Measurements from ENCODE around the gene PRELP. TPM values are rescaled to one million over a fixed set of nuclear protein-coding genes. Genes with fewer than 3 reads are reported as not detected.

PRELP gene
- total RNA-seq, 6 experiments from 2014 or later = 3.8 to 10.8 (median 5.4) TPM

GRCh38 chr1:203508463-203509073 is 33.0 kb downstream of the PRELP start:
- 69% methylated on average over 7 of the region's 10 CpGs for WGBS (ENCODE audit: insufficient coverage, low coverage, low lambda C conversion rate, missing lambda C conversion rate)
- no peaks in the 10 kb centered on the region for H3K27me3 ChIP-seq
- H3K27ac ChIP-seq = no peak overlapping the region

GRCh38 chr1:203509135-203509534 is 33.5 kb downstream of the PRELP start:
- Histone ChIP-seq H3K27me3 (no peaks in the 10 kb centered on the region), H3K27ac (no peak overlapping the region), H3K9me3 (no peaks in the 10 kb centered on the region), H3K4me3 (no peak overlapping the region), H3K36me3 (no peaks in the 10 kb centered on the region), H3K4me1 (no peaks in the 10 kb centered on the region)
- TF ChIP-seq, protein P1, sequence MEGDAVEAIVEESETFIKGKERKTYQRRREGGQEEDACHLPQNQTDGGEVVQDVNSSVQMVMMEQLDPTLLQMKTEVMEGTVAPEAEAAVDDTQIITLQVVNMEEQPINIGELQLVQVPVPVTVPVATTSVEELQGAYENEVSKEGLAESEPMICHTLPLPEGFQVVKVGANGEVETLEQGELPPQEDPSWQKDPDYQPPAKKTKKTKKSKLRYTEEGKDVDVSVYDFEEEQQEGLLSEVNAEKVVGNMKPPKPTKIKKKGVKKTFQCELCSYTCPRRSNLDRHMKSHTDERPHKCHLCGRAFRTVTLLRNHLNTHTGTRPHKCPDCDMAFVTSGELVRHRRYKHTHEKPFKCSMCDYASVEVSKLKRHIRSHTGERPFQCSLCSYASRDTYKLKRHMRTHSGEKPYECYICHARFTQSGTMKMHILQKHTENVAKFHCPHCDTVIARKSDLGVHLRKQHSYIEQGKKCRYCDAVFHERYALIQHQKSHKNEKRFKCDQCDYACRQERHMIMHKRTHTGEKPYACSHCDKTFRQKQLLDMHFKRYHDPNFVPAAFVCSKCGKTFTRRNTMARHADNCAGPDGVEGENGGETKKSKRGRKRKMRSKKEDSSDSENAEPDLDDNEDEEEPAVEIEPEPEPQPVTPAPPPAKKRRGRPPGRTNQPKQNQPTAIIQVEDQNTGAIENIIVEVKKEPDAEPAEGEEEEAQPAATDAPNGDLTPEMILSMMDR (IDR thresholded peaks at IDR 0.05) = no peak
- no peak for TF ChIP-seq POLR2A (IDR thresholded peaks at IDR 0.05)
- WGBS (ENCODE audit: insufficient coverage, low coverage, low lambda C conversion rate, missing lambda C conversion rate) = 100% methylated on average over 1 of the region's 1 CpG
- intact Hi-C loops (cut with DNase I) = loop anchor here in 1 of 2 donors (5.0 kb wide), 1 partner anchor 193 kb away; no protein-coding TSS in a partner anchor
- DNase-seq (no peak), ATAC-seq (no peak)

More at GRCh38 chr1:203508463-203509073, 33.0 kb downstream of the PRELP start:
- no peak for TF ChIP-seq POLR2A (IDR thresholded peaks at IDR 0.05)
- TF ChIP-seq, protein P1 (IDR thresholded peaks at IDR 0.05) = no peak
- Histone ChIP-seq H3K9me3 (no peaks in the 10 kb centered on the region), H3K4me1 (no peaks in the 10 kb centered on the region), H3K36me3 (no peaks in the 10 kb centered on the region), H3K4me3 (no peak overlapping the region)
- DNase-seq (no peak), ATAC-seq (peak in 1 of 4 donors; percentile 38)
- intact Hi-C loops (cut with DNase I) = loop anchor here in 1 of 2 donors (5.0 kb wide), 1 partner anchor 194 kb away; no protein-coding TSS in a partner anchor

GRCh38 chr1:203511513-203511912 is 35.9 kb downstream of the PRELP start:
- Histone ChIP-seq H3K4me1 (no peaks in the 10 kb centered on the region), H3K36me3 (no peaks in the 10 kb centered on the region), H3K9me3 (no peaks in the 10 kb centered on the region), H3K27me3 (no peaks in the 10 kb centered on the region), H3K27ac (no peak overlapping the region), H3K4me3 (no peak overlapping the region)
- 53% methylated on average over 3 of the region's 6 CpGs for WGBS (ENCODE audit: insufficient coverage, low coverage, low lambda C conversion rate, missing lambda C conversion rate)
- peak in 2 of 4 donors; percentile 22 to 36 for ATAC-seq
- DNase-seq = no peak
- intact Hi-C loops (cut with DNase I) = loop anchor here in 1 of 2 donors (10.0 kb wide), 1 partner anchor 113 kb away; the partner anchor contains the start of gene ATP2B4
- TF ChIP-seq POLR2A (IDR thresholded peaks at IDR 0.05) = no peak
- TF ChIP-seq, protein P1 (IDR thresholded peaks at IDR 0.05) = no peak

DNA sequence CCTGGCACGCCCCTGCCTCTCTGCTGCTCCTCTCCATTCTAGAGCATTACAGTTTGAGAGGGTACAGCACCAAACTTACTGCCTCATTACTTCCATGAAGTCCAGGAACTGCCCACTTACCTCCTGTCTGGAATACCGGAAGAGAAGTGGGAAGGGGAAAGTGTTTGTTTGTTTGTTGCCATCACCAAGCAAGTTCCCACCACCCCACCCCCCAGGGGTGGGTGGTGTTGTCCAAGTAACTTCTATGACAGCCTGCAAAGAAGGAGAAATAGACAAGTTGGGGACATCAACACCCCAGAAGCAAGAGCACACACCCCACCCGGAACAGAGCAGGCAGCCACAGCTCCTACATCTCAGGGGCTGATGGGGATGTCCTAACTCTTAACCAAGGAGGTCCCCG is 36.3 kb downstream of the PRELP start:
- WGBS (ENCODE audit: insufficient coverage, low coverage, low lambda C conversion rate, missing lambda C conversion rate) = 90% methylated on average over 4 of the region's 4 CpGs
- intact Hi-C loops (cut with DNase I) = loop anchor here in 1 of 2 donors (10.0 kb wide), 1 partner anchor 113 kb away; the partner anchor contains the start of gene ATP2B4

More for the DNA sequence above, 36.3 kb downstream of the PRELP start:
- no peaks in the 10 kb centered on the region for H3K36me3 ChIP-seq
- H3K27me3 ChIP-seq = no peaks in the 10 kb centered on the region
- no peaks in the 10 kb centered on the region for H3K4me1 ChIP-seq
- DNase-seq (no peak), ATAC-seq (no peak)
- H3K9me3 ChIP-seq = no peaks in the 10 kb centered on the region
- no peak overlapping the region for H3K4me3 ChIP-seq
- H3K27ac ChIP-seq = no peak overlapping the region
- no peak for TF ChIP-seq POLR2A (IDR thresholded peaks at IDR 0.05)
- TF ChIP-seq, protein P1 (IDR thresholded peaks at IDR 0.05) = no peak
